SHP77 (cell line): Measurements from ENCODE around the gene EFNA1.
A peak's percentile ranks its signal among the peaks of the same experiment; 100 is the strongest.

Experiments used
- DNase-seq, 2 experiments: peaks; one replicate each; lab custom pipeline; 2025; lab: John Stamatoyannopoulos, UW

The EFNA1 gene

GRCh38 chr1:155174324-155175280 lies 46.9 kb downstream of the EFNA1 start:
- peak; percentile 44 to 71 for DNase-seq

GRCh38 chr1:155175281-155175926 lies 47.7 kb downstream of the EFNA1 start:
- no peak for DNase-seq

- DNase-seq = peak; percentile 30 to 60
Measured at GRCh38 chr1:155175927-155176371, 48.3 kb downstream of the EFNA1 start.

GRCh38 chr1:155176544-155177071 lies 48.9 kb downstream of the EFNA1 start:
- DNase-seq = peak; percentile 84 to 88

- no peak for DNase-seq
Measured at GRCh38 chr1:155177192-155177917, 49.7 kb downstream of the EFNA1 start.

- DNase-seq = no peak
Measured at GRCh38 chr1:155177918-155178281, 50.2 kb downstream of the EFNA1 start.

- DNase-seq = no peak
Measured at GRCh38 chr1:155178441-155179111, 50.9 kb downstream of the EFNA1 start.

GRCh38 chr1:155179112-155180031 lies 51.7 kb downstream of the EFNA1 start:
- no peak for DNase-seq

GRCh38 chr1:155181371-155182051 lies 53.8 kb downstream of the EFNA1 start:
- DNase-seq = no peak

GRCh38 chr1:155182052-155182550 lies 54.4 kb downstream of the EFNA1 start:
- DNase-seq = no peak

- DNase-seq = no peak
Measured at GRCh38 chr1:155183775-155184221, 56.1 kb downstream of the EFNA1 start.

- no peak for DNase-seq
Measured at GRCh38 chr1:155184351-155184811, 56.7 kb downstream of the EFNA1 start.
